ENCODE data around the gene VHLL.

DNA sequence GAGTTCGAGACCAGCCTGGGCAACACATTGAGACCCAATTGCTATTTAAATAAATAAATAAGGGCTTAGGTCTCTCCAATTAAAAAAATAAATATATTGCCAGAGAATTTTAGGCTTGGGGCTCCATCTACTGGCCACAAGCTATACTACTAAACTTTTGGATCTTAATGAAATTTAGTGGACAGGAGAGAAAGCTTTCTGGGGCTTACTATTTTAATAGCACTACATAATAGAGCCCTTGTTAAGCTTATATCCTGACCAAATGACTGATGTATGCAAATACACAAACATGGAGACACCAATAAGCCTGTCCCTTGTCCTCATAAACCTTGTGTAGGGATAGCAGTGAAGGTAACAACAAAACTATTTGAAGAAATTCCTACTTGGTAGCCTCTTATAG, 20.6 kb upstream of the VHLL start:
- TF ChIP-seq RAD21 (IDR thresholded peaks at IDR 0.05; ENCODE audit: low read depth) (peak; percentile 22; the same call in 1 of the 2 replicates), TCF12 (IDR thresholded peaks at IDR 0.05; ENCODE audit: low read depth) (no peak), TEAD4 (IDR thresholded peaks at IDR 0.05) (no peak)

Measured in Ishikawa (cell line).